AG20443 (cell line): ENCODE measurements around the gene ALDH3B1.

Experiments used
- DNase-seq: peaks from one replicate; pipeline ENCODE4 v3.0.0; 2012; ENCODE audit warnings: low spot score, mixed read lengths

ALDH3B1 gene

GRCh38 chr11:68044145-68044813, 34.2 kb downstream of the ALDH3B1 start:
- DNase-seq, result no peak

GRCh38 chr11:68044898-68045351, 34.8 kb downstream of the ALDH3B1 start:
- DNase-seq, result no peak

GRCh38 chr11:68047437-68048290, 37.5 kb downstream of the ALDH3B1 start:
- no peak for DNase-seq

- no peak for DNase-seq
Measured at GRCh38 chr11:68048681-68049508, 38.8 kb downstream of the ALDH3B1 start.

GRCh38 chr11:68049509-68050370, 39.6 kb downstream of the ALDH3B1 start:
- no peak for DNase-seq

- no peak for DNase-seq
Measured at GRCh38 chr11:68050371-68050841, 40.3 kb downstream of the ALDH3B1 start.

- DNase-seq, result peak; percentile 25
Measured at GRCh38 chr11:68051191-68052136, 41.3 kb downstream of the ALDH3B1 start.

GRCh38 chr11:68052137-68052873, 42.2 kb downstream of the ALDH3B1 start:
- DNase-seq, result no peak

GRCh38 chr11:68053117-68053516, 43.0 kb downstream of the ALDH3B1 start:
- peak; percentile 14 for DNase-seq

- no peak for DNase-seq
Measured at GRCh38 chr11:68053981-68054812, 44.1 kb downstream of the ALDH3B1 start.

- DNase-seq, result no peak
Measured at GRCh38 chr11:68056317-68057285, 46.5 kb downstream of the ALDH3B1 start.

GRCh38 chr11:68057807-68058206, 47.7 kb downstream of the ALDH3B1 start:
- DNase-seq, result no peak

GRCh38 chr11:68061508-68061907, 51.4 kb downstream of the ALDH3B1 start:
- DNase-seq, result no peak

GRCh38 chr11:68064926-68065325, 54.8 kb downstream of the ALDH3B1 start:
- no peak for DNase-seq

GRCh38 chr11:68065841-68066240, 55.7 kb downstream of the ALDH3B1 start:
- DNase-seq, result no peak

- no peak for DNase-seq
Measured at GRCh38 chr11:68066742-68067141, 56.6 kb downstream of the ALDH3B1 start.

- DNase-seq, result no peak
Measured at GRCh38 chr11:68067991-68068390, 57.9 kb downstream of the ALDH3B1 start.
